NOMO-1 (cell line): Measurements from ENCODE around the gene CDK2AP2.
A peak's percentile ranks its signal among the peaks of the same experiment; 100 is the strongest.

Source experiments
- DNase-seq, 2 experiments: peaks; one replicate each; lab custom pipeline; 2025; ENCODE audit not compliant: unreplicated experiment in 2 of 2; lab: John Stamatoyannopoulos, UW

The CDK2AP2 gene

GRCh38 chr11:67504005-67504949 lies 3.7 kb downstream of the CDK2AP2 start:
- no peak for DNase-seq

DNA sequence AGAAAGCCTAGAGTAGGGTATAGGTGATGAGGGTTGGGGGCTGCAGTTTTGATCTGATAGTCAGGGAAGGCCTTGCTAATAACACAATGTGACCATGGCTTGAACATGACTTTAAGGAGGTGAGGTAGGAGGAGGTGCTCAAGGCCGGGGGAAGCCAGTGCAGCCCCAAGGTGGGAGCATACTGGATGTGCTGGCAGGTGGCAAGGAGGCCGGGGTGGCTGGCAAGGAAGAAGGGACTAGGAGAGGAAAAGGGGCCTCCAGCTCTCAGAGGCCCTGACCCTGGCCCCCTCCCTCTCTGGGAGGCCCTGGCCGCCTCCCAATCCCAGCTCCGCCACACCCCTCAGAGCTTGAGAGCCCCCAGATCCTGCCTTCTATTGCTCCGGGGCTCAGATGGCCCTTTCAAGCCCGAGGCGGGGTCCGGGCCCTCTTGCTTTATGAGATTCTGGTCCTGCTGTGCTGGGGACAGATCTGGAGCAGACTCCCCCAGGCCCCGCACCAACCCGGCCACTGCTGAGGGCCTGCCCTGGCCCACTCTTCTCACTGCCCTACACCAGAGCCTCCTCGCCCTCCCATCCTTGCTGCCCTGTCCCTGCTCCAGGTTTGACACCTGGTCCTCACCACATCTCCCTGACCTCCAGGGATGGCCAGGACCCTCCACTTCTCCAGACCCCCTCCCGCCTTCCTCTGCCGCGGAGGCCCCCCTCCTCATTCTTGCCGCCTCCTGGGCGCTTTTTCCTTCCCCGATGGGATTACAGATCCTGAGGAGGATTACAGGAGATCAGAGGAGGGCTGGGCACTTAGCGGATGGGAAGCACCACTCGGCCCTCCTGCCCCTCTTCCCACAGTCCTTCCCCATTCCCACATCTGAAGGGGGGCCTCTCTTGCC lies 4.6 kb downstream of the CDK2AP2 start:
- no peak for DNase-seq

- no peak for DNase-seq
Observed at GRCh38 chr11:67502328-67502979, 5.5 kb downstream of the CDK2AP2 start.

GRCh38 chr11:67501854-67502253 lies 6.1 kb downstream of the CDK2AP2 start:
- no peak for DNase-seq

- peak; percentile 77 to 89 for DNase-seq
Observed at GRCh38 chr11:67500831-67501715, 6.9 kb downstream of the CDK2AP2 start.

DNA sequence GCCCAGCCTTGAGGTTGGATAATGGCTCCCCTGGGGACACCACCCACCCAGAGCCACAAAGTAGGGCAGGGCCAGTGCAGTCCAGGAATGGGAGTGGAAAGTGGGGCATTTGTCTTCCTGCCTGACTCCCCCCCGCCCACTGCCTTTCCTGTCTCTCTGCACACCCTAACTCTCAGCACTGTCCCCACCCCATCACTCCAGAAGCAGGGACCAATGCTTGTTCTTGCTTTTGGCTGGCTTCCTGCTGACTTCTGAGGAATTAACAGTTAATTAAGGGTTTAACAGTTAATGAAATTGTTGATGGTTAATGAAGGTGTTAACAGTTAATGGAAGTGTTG lies 7.5 kb downstream of the CDK2AP2 start:
- DNase-seq = no peak

- DNase-seq = no peak
Observed at GRCh38 chr11:67499808-67500483, 8.0 kb downstream of the CDK2AP2 start.

DNA sequence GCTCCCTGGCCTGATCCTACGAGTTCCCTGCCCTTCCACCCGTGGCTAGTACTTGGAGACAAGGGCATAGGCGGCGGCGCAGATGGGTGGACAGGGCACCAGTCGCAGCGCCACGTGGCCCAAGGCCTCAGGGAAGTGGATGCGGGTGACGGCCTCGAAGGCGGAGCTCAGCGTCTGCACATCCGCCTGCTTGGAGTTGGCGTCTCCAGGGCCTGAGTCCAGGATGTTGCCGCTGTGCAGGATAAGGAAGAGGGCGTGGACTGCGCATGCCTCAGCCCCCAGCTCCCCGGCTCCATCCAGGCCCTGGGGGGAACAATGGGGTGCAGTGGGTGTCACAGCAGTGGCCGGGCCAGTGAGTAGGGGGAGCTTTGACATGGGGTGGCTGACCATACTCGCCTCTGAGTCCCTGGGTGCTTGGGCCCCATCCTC lies 9.4 kb downstream of the CDK2AP2 start:
- no peak for DNase-seq

GRCh38 chr11:67497656-67498291 lies 10.2 kb downstream of the CDK2AP2 start:
- DNase-seq = no peak

GRCh38 chr11:67496113-67496512 lies 11.8 kb downstream of the CDK2AP2 start:
- DNase-seq = no peak

- no peak for DNase-seq
Observed at GRCh38 chr11:67495234-67496005, 12.5 kb downstream of the CDK2AP2 start.

DNA sequence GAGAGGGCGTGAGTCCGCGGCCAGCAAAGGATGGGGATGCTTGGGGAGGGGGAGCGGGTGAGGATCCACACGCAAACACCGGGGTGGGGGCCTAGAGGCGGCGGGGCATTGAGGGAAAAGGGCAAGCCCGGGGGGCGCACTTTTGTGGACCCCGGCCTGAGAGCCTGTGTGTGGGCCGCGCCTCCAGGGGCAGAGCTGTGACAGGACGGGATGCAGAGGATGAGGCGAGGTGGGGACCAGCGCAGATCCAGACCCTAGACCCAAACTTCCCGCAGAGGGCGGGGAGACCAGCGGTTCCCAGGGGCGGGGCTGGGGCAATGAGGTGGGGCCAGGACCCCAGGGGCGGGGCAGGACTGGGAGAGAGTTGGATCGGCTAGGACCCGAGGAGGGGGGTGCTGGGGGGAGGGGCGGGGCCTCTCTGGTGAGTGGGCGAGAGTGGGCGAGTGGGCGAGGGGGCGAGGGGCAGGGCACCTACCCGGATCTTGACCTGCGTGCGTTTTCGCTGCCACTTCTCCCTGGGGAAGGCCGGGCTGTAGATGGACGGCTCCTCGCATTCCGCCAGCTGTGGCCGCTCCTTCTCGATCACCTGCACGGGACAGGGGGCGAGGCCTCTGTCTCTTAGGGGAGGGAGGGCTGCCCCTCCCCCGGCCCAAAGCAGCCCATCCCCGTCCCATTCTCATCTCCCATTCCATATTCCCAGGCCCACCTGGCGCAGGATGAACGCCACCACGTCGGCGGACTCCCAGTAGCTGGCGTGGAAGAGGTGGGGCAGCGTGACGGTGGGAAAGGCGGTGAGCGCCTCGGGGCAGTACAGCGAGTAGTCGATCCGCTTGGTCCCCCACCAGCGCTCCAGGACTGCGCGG lies 13.4 kb downstream of the CDK2AP2 start:
- no peak for DNase-seq

DNA sequence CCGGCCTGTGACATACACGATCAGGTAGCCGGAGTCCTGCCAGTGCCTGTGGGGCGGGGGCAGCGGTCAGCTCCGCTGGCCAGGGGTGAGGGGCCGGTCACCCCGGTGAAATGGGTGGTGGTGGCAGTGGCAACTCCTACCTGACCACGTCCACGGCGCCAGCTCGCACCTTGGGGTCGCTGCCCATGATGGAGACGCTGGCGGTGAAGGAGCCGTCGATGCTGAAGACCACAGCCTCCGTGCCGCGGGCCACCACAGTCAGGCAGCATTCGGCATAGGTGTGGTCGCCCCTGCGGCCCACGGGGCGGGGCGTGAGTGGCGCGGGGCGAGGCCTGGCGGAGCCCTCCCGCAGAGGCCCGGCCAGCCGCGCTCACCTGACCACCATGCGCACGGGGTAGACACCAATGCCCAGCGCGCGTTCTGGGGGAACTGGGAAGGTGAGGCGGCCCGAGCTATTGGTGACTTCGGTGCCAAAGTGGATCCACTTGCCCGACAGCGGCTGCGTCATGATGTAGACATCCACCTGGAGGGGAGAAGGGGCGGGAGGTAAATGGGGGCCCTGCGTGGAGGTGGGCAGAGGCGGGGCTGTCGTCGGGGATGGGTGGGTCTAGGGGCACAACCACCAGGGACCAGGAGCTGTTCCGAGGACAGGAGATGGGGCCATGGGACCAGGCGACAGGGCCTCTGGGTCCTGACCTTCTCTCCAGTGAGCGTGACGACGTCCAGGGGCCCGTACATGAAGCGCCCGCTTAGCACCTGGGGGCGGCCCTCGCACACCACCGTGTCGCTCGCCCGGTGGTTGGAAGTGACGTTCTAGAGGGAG lies 14.2 kb downstream of the CDK2AP2 start:
- no peak for DNase-seq

GRCh38 chr11:67492801-67493547 lies 15.0 kb downstream of the CDK2AP2 start:
- DNase-seq = no peak

- DNase-seq = no peak
Observed at GRCh38 chr11:67492069-67492727, 15.8 kb downstream of the CDK2AP2 start.
